ENCODE results near the gene CRIP1.

The CRIP1 gene

GRCh38 chr14:105480807-105481801 lies 5.6 kb upstream of the CRIP1 start:
- DNase-seq, result peak; percentile 84

DNA sequence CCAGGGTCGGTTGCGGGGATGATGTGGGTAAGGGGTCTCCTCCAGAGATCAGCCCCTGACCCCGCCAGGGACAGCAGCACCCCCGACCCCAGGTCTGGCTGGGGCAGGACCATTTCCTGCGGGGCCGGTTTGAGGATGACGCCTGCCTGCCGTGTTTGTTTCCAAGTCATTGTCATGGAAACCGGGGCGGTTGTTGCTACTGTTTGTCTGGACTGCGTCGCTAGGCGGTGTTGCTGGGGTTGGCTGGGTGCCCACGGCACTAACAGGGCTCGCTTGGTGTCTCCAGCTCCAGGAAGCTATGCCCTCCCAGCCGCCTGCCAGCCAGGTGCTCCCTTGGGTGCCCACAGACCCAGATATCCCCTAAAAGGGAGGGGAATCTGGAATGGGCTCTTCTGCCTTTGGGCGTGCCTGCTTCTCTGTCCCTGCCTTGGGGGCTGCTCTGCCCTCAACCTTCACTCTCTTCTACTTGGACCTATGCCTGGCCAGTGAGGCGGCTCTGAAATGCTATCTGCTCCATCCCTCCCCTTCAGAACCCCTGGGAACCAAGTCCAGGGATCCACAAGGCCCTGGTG lies 4.7 kb upstream of the CRIP1 start:
- DNase-seq, result peak; percentile 97

GRCh38 chr14:105482486-105483110 lies 4.1 kb upstream of the CRIP1 start:
- DNase-seq, result no peak

GRCh38 chr14:105483300-105484068 lies 3.2 kb upstream of the CRIP1 start:
- peak; percentile 26 for DNase-seq

GRCh38 chr14:105484069-105484996 lies 2.4 kb upstream of the CRIP1 start:
- peak; percentile 45 for DNase-seq

- no peak for DNase-seq
Measured at GRCh38 chr14:105484997-105485393, 1.7 kb upstream of the CRIP1 start.

DNA sequence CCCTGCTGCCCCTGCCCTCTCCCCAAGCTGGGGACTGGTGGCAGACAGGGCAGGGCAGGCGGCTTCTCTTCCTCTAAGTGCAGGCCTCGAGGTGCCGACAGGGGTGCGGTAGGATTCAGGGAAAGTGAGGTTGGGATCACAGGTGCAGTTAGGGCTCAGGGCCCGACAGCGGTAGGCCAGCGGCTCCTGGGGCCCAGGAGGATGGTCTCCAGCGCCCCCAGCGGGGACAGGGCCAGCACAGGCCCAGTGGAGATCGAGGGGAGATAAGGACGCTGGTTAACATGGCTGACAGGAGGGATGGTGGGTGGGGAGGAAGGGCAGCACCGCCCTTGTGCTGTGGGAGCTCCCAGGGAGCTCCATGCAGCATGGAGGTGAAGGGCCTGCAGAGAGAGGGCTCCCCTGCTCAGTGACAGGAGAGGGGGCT lies 935 bp upstream of the CRIP1 start:
- peak; percentile 39 for DNase-seq

DNA sequence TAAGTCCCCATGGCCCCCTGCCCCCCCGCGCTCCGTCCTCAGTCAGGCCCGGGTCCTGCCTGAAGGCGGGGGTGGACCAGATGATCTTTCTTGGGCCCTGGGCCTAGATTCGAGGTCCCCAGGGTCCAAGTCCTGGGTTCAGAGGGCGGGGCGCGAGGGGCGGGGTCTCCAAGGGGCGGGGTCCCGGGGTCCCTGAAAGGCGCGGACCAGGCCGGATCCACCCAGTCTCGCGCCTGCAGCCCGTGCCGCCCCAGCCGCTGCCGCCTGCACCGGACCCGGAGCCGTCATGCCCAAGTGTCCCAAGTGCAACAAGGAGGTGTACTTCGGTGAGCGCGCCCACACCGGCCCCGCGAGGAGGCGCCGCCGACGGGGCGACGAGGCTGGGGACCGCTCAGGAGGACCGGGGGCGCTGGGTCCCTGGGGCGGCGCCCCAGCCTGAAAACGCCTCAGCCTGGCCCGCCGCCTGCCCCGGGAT lies 325 bp downstream of the CRIP1 start:
- no peak for DNase-seq

GRCh38 chr14:105487449-105487985 lies 831 bp downstream of the CRIP1 start:
- no peak for DNase-seq

GRCh38 chr14:105487986-105488777 lies 1.5 kb downstream of the CRIP1 start:
- no peak for DNase-seq

- DNase-seq, result no peak
Measured at GRCh38 chr14:105488781-105489541, 2.3 kb downstream of the CRIP1 start.

GRCh38 chr14:105489542-105490266 lies 3.0 kb downstream of the CRIP1 start:
- DNase-seq, result peak; percentile 78

GRCh38 chr14:105490267-105490571 lies 3.5 kb downstream of the CRIP1 start:
- no peak for DNase-seq

DNA sequence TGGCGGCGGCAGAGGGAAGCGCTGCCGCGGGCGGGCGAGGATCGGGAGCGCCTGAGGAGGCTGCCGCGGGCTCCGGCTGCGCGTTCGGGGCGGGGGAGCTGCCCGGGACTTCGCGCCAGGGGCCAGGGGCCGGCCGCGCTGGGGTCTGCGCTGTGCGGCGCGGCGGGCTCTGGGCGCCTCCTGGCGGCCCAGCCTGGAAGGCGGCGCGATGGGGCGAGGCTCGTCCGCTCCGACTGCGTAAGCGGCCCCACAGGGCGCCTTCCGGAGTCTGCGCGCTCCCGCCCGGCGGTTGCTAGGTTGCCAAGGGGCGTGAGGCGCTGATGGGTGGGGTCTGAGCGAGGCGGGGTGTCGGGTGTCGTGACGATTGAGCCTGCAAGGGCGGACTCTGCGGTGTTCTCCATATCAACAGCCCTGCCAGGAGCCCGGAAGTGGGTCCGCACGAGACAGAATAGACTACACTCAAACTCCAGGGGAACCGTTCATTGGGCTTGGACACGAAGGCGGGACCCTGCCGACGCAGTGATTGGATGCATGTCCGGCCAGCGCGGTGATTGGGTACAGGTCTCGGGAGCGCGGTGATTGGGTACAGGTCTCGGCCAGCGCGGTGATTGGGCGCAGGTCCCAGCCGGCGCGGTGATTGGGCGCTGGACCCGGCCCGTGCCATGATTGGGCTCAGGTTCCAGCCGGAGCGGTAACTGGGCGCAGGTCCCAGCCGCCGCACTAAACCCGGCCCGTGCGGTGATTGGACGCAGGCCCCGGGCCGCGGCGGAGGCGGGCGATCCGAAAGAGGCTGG lies 4.1 kb downstream of the CRIP1 start, which contains the start of gene TEDC1:
TSS of gene TEDC1 (plus strand) at position 675 of the 794 bp plus-strand sequence. CDS start 130 bp downstream, outside the sequence.
- peak; percentile 100 for DNase-seq

- DNase-seq, result peak; percentile 55
Measured at GRCh38 chr14:105491366-105491973, 4.8 kb downstream of the CRIP1 start.

GRCh38 chr14:105492031-105492970 lies 5.6 kb downstream of the CRIP1 start:
- DNase-seq, result no peak
